GM21390 (cell line): ENCODE measurements around the gene SHQ1.
"Not testable (repeated sequence)": the region's sequence is repeated elsewhere in the genome, so short reads cannot be mapped to it uniquely, and the experiment has no call there.

Experiments
- ATAC-seq: cut with Tn5 transposase; IDR thresholded peaks from one replicate; pipeline ENCODE4 v1.9.1; 2021; ENCODE audit not compliant: unreplicated experiment

Gene SHQ1

GRCh38 chr3:72802001-72802400 is 46.2 kb downstream of the SHQ1 start:
- ATAC-seq = no peak

- ATAC-seq = peak; percentile 60
Observed at GRCh38 chr3:72800869-72801268, 47.4 kb downstream of the SHQ1 start.

GRCh38 chr3:72798552-72799195 is 49.6 kb downstream of the SHQ1 start:
- no peak for ATAC-seq

GRCh38 chr3:72797773-72798543 is 50.3 kb downstream of the SHQ1 start:
- no peak for ATAC-seq

GRCh38 chr3:72794079-72794478 is 54.2 kb downstream of the SHQ1 start:
- no peak for ATAC-seq

GRCh38 chr3:72791161-72791560 is 57.1 kb downstream of the SHQ1 start:
- no peak for ATAC-seq

- ATAC-seq = no peak
Observed at GRCh38 chr3:72789786-72790185, 58.5 kb downstream of the SHQ1 start.

- not testable (repeated sequence) for ATAC-seq
Observed at GRCh38 chr3:72788232-72788631, 60.0 kb downstream of the SHQ1 start.

GRCh38 chr3:72786668-72787067 is 61.6 kb downstream of the SHQ1 start:
- no peak for ATAC-seq

- no peak for ATAC-seq
Observed at GRCh38 chr3:72784226-72784625, 64.0 kb downstream of the SHQ1 start.

- no peak for ATAC-seq
Observed at GRCh38 chr3:72782521-72782920, 65.7 kb downstream of the SHQ1 start.

- ATAC-seq = no peak
Observed at GRCh38 chr3:72769758-72770540, 78.3 kb downstream of the SHQ1 start.

GRCh38 chr3:72768936-72769335 is 79.3 kb downstream of the SHQ1 start:
- ATAC-seq = no peak

- ATAC-seq = no peak
Observed at GRCh38 chr3:72768481-72768880, 79.8 kb downstream of the SHQ1 start.

GRCh38 chr3:72768006-72768441 is 80.2 kb downstream of the SHQ1 start:
- no peak for ATAC-seq

GRCh38 chr3:72766866-72767265 is 81.4 kb downstream of the SHQ1 start:
- ATAC-seq = no peak

GRCh38 chr3:72763751-72764440 is 84.3 kb downstream of the SHQ1 start:
- ATAC-seq = no peak

GRCh38 chr3:72761410-72761809 is 86.8 kb downstream of the SHQ1 start:
- ATAC-seq = no peak

- ATAC-seq = no peak
Observed at GRCh38 chr3:72760225-72760624, 88.0 kb downstream of the SHQ1 start.

GRCh38 chr3:72756900-72757299 is 91.3 kb downstream of the SHQ1 start:
- peak; percentile 100 for ATAC-seq

GRCh38 chr3:72754582-72754981 is 93.7 kb downstream of the SHQ1 start:
- no peak for ATAC-seq
